ENCODE measurements around the gene GCH1.

Gene GCH1

GRCh38 chr14:54944737-54945391, 42.2 kb upstream of the GCH1 start:
- no peak overlapping the region for H3K27ac ChIP-seq (ENCODE audit: low read length)
- DNase-seq = no peak
- no peaks in the 10 kb centered on the region for H3K36me3 ChIP-seq (replicated peaks; ENCODE audit: insufficient read depth, low read length)
- no peak overlapping the region for H3K9ac ChIP-seq (ENCODE audit: low read length)
- no peaks in the 10 kb centered on the region for H4K20me1 ChIP-seq (ENCODE audit: insufficient read depth, low read length)
- H2AFZ ChIP-seq (ENCODE audit: low read length) = no peak overlapping the region
- no peaks in the 10 kb centered on the region for H3K9me3 ChIP-seq (replicated peaks; ENCODE audit: insufficient read depth, low read length)
- no peak overlapping the region for H3K4me2 ChIP-seq (ENCODE audit: low read depth, low read length)
- H3K27me3 ChIP-seq (replicated peaks; ENCODE audit: insufficient read depth, low read length) = no peaks in the 10 kb centered on the region
- H3K9me2 ChIP-seq (replicated peaks; ENCODE audit: insufficient read depth, low read length) = no peaks in the 10 kb centered on the region
- no peak for TF ChIP-seq EZH2phosphoT487 (IDR thresholded peaks at IDR 0.05; ENCODE audit: low read length)
- no peak for TF ChIP-seq EZH2 (optimal IDR thresholded peaks at IDR 0.05; ENCODE audit: low read depth, low read length)
- no peak for TF ChIP-seq CTCF (IDR thresholded peaks at IDR 0.05; ENCODE audit: low read length)
- H3K4me1 ChIP-seq (ENCODE audit: low read length) = no peaks in the 10 kb centered on the region
- no peaks in the 10 kb centered on the region for H3F3A ChIP-seq (ENCODE audit: insufficient read depth, low read length)
- no peaks in the 10 kb centered on the region for H3K79me2 ChIP-seq (ENCODE audit: low read length)
- H3K4me3 ChIP-seq (ENCODE audit: low read length) = no peak overlapping the region

- no peaks in the 10 kb centered on the region for H4K20me1 ChIP-seq (ENCODE audit: insufficient read depth, low read length)
- H3K4me3 ChIP-seq (ENCODE audit: low read length) = no peak overlapping the region
- no peaks in the 10 kb centered on the region for H3K79me2 ChIP-seq (ENCODE audit: low read length)
- H3K36me3 ChIP-seq (replicated peaks; ENCODE audit: insufficient read depth, low read length) = no peaks in the 10 kb centered on the region
- H3K27me3 ChIP-seq (replicated peaks; ENCODE audit: insufficient read depth, low read length) = no peaks in the 10 kb centered on the region
- no peaks in the 10 kb centered on the region for H3K4me1 ChIP-seq (ENCODE audit: low read length)
- no peaks in the 10 kb centered on the region for H3F3A ChIP-seq (ENCODE audit: insufficient read depth, low read length)
- no peak overlapping the region for H3K9ac ChIP-seq (ENCODE audit: low read length)
- DNase-seq = no peak
- no peak overlapping the region for H3K4me2 ChIP-seq (ENCODE audit: low read depth, low read length)
- TF ChIP-seq EZH2phosphoT487 (IDR thresholded peaks at IDR 0.05; ENCODE audit: low read length) (no peak), EZH2 (optimal IDR thresholded peaks at IDR 0.05; ENCODE audit: low read depth, low read length) (no peak), CTCF (IDR thresholded peaks at IDR 0.05; ENCODE audit: low read length) (no peak)
- no peaks in the 10 kb centered on the region for H3K9me2 ChIP-seq (replicated peaks; ENCODE audit: insufficient read depth, low read length)
- H3K27ac ChIP-seq (ENCODE audit: low read length) = no peak overlapping the region
- no peak overlapping the region for H2AFZ ChIP-seq (ENCODE audit: low read length)
- no peaks in the 10 kb centered on the region for H3K9me3 ChIP-seq (replicated peaks; ENCODE audit: insufficient read depth, low read length)
Observed at GRCh38 chr14:54942913-54943312, 40.3 kb upstream of the GCH1 start.

- H3K36me3 ChIP-seq (replicated peaks; ENCODE audit: insufficient read depth, low read length) = no peaks in the 10 kb centered on the region
- no peaks in the 10 kb centered on the region for H3K27me3 ChIP-seq (replicated peaks; ENCODE audit: insufficient read depth, low read length)
Observed at GRCh38 chr14:54936816-54937215, 34.2 kb upstream of the GCH1 start.

GRCh38 chr14:54935958-54936357, 33.3 kb upstream of the GCH1 start:
- Histone ChIP-seq H4K20me1 (ENCODE audit: insufficient read depth, low read length) (no peaks in the 10 kb centered on the region), H3K79me2 (ENCODE audit: low read length) (no peaks in the 10 kb centered on the region), H2AFZ (ENCODE audit: low read length) (no peak overlapping the region), H3K9me3 (replicated peaks; ENCODE audit: insufficient read depth, low read length) (no peaks in the 10 kb centered on the region), H3K4me3 (ENCODE audit: low read length) (no peak overlapping the region), H3K27ac (ENCODE audit: low read length) (no peak overlapping the region), H3K4me1 (ENCODE audit: low read length) (no peaks in the 10 kb centered on the region), H3K9ac (ENCODE audit: low read length) (no peak overlapping the region), H3F3A (ENCODE audit: insufficient read depth, low read length) (no peaks in the 10 kb centered on the region), H3K27me3 (replicated peaks; ENCODE audit: insufficient read depth, low read length) (no peaks in the 10 kb centered on the region), H3K4me2 (ENCODE audit: low read depth, low read length) (no peak overlapping the region), H3K9me2 (replicated peaks; ENCODE audit: insufficient read depth, low read length) (no peaks in the 10 kb centered on the region), H3K36me3 (replicated peaks; ENCODE audit: insufficient read depth, low read length) (no peaks in the 10 kb centered on the region)
- TF ChIP-seq EZH2 (optimal IDR thresholded peaks at IDR 0.05; ENCODE audit: low read depth, low read length) = no peak
- no peak for TF ChIP-seq CTCF (IDR thresholded peaks at IDR 0.05; ENCODE audit: low read length)
- TF ChIP-seq EZH2phosphoT487 (IDR thresholded peaks at IDR 0.05; ENCODE audit: low read length) = no peak
- DNase-seq = no peak

More at GRCh38 chr14:54936816-54937215, 34.2 kb upstream of the GCH1 start:
- Histone ChIP-seq H3K4me1 (ENCODE audit: low read length) (no peaks in the 10 kb centered on the region), H3K9me2 (replicated peaks; ENCODE audit: insufficient read depth, low read length) (no peaks in the 10 kb centered on the region), H3K9ac (ENCODE audit: low read length) (no peak overlapping the region), H4K20me1 (ENCODE audit: insufficient read depth, low read length) (no peaks in the 10 kb centered on the region), H3K9me3 (replicated peaks; ENCODE audit: insufficient read depth, low read length) (no peaks in the 10 kb centered on the region), H3K27ac (ENCODE audit: low read length) (no peak overlapping the region), H2AFZ (ENCODE audit: low read length) (no peak overlapping the region), H3F3A (ENCODE audit: insufficient read depth, low read length) (no peaks in the 10 kb centered on the region), H3K4me2 (ENCODE audit: low read depth, low read length) (no peak overlapping the region), H3K4me3 (ENCODE audit: low read length) (no peak overlapping the region), H3K79me2 (ENCODE audit: low read length) (no peaks in the 10 kb centered on the region)
- no peak for DNase-seq
- no peak for TF ChIP-seq EZH2 (optimal IDR thresholded peaks at IDR 0.05; ENCODE audit: low read depth, low read length)

Data from MM.1S (cell line).